ENCODE results near the gene HERC2. TPM values are rescaled to one million over a fixed set of nuclear protein-coding genes. Genes with fewer than 3 reads are reported as not detected.
A peak's percentile ranks its signal among the peaks of the same experiment; 100 is the strongest.

HERC2 gene
- total and polyA plus RNA-seq, 2 of the 8 experiments (the other 6 are each of a cell fraction or from before 2014, with no cell fraction given), result 83.0 to 88.7 TPM

GRCh38 chr15:28098766-28099554 is 223.0 kb downstream of the HERC2 start, which contains the start of gene OCA2:
OCA2 (minus strand) TSS chr15:28099315; CDS start chr15:28081874, 17,441 bp downstream.
- H3K79me2 ChIP-seq (ENCODE audit: control insufficient read depth in 1 of 2, insufficient read depth in 2 of 2, low read length in 2 of 2), result no peaks in the 10 kb centered on the region
- H4K91ac ChIP-seq (replicated peaks; ENCODE audit: insufficient read length, low read length), result no peak within 1 kb of the TSS
- peaks cover 39% of the 10 kb centered on the region for H3K23me2 ChIP-seq (ENCODE audit: low read depth, low read length)
- H4K5ac ChIP-seq (ENCODE audit: insufficient read length, low read depth, low read length), result no peak within 1 kb of the TSS
- CTCF ChIA-PET (ENCODE audit: partially characterized antibody), result interaction anchor here (0.8 to 3.8 kb wide), 10 partner anchors 8 to 1125 kb away, joined by 3 to 16 read pairs (median 6); no protein-coding TSS in a partner anchor
- peaks cover 0 to 17% of the 10 kb centered on the region in 2 experiments for H4K20me1 ChIP-seq (replicated peaks in 1 of 2; ENCODE audit: control insufficient read depth in 1 of 2, insufficient read depth in 2 of 2, low read length in 2 of 2)
- H3K36me3 ChIP-seq (ENCODE audit: control insufficient read depth in 2 of 4, insufficient read depth in 4 of 4, low read length in 3 of 4), result peaks cover 0 to 3% (median 0%) of the 10 kb centered on the region in 4 experiments; a peak in 1 of 8 replicates
- H2BK15ac ChIP-seq (ENCODE audit: low read length), result peak within 1 kb of the TSS; percentile 92; the same call in 1 of the 2 replicates
- WGBS, 2 experiments (ENCODE audit: extremely low coverage in 1 of 2, insufficient coverage in 1 of 2, insufficient read length in 1 of 2, insufficient replicate concordance in 2 of 2, low coverage in 1 of 2, low lambda C conversion rate in 2 of 2, missing lambda C conversion rate in 1 of 2), result 9% methylated on average over 23 of the region's 52 CpGs; no CpG with 5 or more reads in 1 of the 2 experiments
- peak within 1 kb of the TSS; percentile 70 to 78 for H3K4me2 ChIP-seq (ENCODE audit: insufficient read depth in 1 of 2, low read depth in 2 of 2, low read length in 2 of 2)
- H2BK12ac ChIP-seq (ENCODE audit: low read depth, low read length), result peak within 1 kb of the TSS; percentile 44; the same call in 1 of the 2 replicates
- H2BK120ac ChIP-seq (replicated peaks; ENCODE audit: low read depth, low read length), result no peak within 1 kb of the TSS
- H2AK5ac ChIP-seq (ENCODE audit: low read depth, low read length), result 0 out of 2 replicates have a peak within 1 kb of the TSS, but pooled peaks have one; percentile 40
- no peaks in the 10 kb centered on the region for H3K9me3 ChIP-seq (ENCODE audit: insufficient read depth in 2 of 2, low read depth in 1 of 2, low read length in 1 of 2)
- peak within 1 kb of the TSS; percentile 16 to 54 (median 34); a peak in 6 of 8 replicates for H3K4me3 ChIP-seq (ENCODE audit: extremely low read depth in 1 of 4, insufficient read depth in 2 of 4, low read depth in 3 of 4, low read length in 4 of 4)
- H3K9ac ChIP-seq (replicated peaks in 1 of 4; ENCODE audit: extremely low read depth in 1 of 4, low read depth in 3 of 4, low read length in 3 of 4), result no peak within 1 kb of the TSS; a peak in 1 of 7 replicates
- peak within 1 kb of the TSS; percentile 51 for H3K56ac ChIP-seq (replicated peaks; ENCODE audit: insufficient read length, low read depth, low read length)
- H3K14ac ChIP-seq (ENCODE audit: insufficient read length), result no peak within 1 kb of the TSS
- H2AFZ ChIP-seq (ENCODE audit: low read length), result 0 out of 2 replicates have a peak within 1 kb of the TSS, but pooled peaks have one; percentile 19
- H2BK20ac ChIP-seq (ENCODE audit: low read length), result peak within 1 kb of the TSS; percentile 96; the same call in 1 of the 2 replicates
- no peaks in the 10 kb centered on the region; the same call in 1 of the 2 replicates for H3K79me1 ChIP-seq (ENCODE audit: low read depth, low read length)
- H4K8ac ChIP-seq (ENCODE audit: extremely low read depth, insufficient read depth, low read length), result no peak within 1 kb of the TSS
- FAIRE-seq (no peak), DNase-seq (ENCODE audit: low read depth in 1 of 2, low spot score in 2 of 2) (peak in 1 of 2 experiments; percentile 99)
- H2BK5ac ChIP-seq (ENCODE audit: low read depth, low read length), result no peak within 1 kb of the TSS
- POLR2A ChIA-PET (ENCODE audit: partially characterized antibody), result no interaction called here
- H3K18ac ChIP-seq (ENCODE audit: extremely low read depth, low read length), result no peak within 1 kb of the TSS; the same call in 1 of the 2 replicates
- peaks cover 38 to 82% (median 70%) of the 10 kb centered on the region in 4 experiments for H3K27me3 ChIP-seq (replicated peaks in 1 of 4; ENCODE audit: control insufficient read depth in 3 of 4, extremely low read depth in 1 of 4, insufficient read depth in 3 of 4, low read length in 3 of 4)
- peaks cover 0 to 26% (median 10%) of the 10 kb centered on the region in 4 experiments; a peak in 6 of 7 replicates for H3K4me1 ChIP-seq (replicated peaks in 1 of 4; ENCODE audit: control insufficient read depth in 3 of 4, insufficient read depth in 4 of 4, low read length in 3 of 4)
- H3K27ac ChIP-seq (ENCODE audit: low read depth, low read length), result no peak within 1 kb of the TSS
- H3K4ac ChIP-seq (replicated peaks; ENCODE audit: insufficient read length, low read depth, low read length), result no peak within 1 kb of the TSS
- H3K23ac ChIP-seq (ENCODE audit: insufficient read length), result no peak within 1 kb of the TSS
- TF ChIP-seq ASH2L (IDR thresholded peaks at IDR 0.05; ENCODE audit: low read length) (peak; percentile 57), E2F6 (IDR thresholded peaks at IDR 0.05) (peak; percentile 89), RBBP5 (IDR thresholded peaks at IDR 0.05; ENCODE audit: borderline replicate concordance, low read depth, low read length) (0 out of 2 replicates have a peak, but pooled peaks have one; percentile 60), CTCF (IDR thresholded peaks at IDR 0.05; ENCODE audit: control extremely low read depth in 1 of 3, insufficient read depth in 1 of 3, low read depth in 1 of 3, low read length in 3 of 3) (peak in 2 of 3 experiments; percentile 34 to 42; a peak in 3 of 4 replicates), RAD21 (IDR thresholded peaks at IDR 0.05 in 1 of 2, conservative IDR thresholded peaks at IDR 0.05 in 1 of 2; ENCODE audit: low read depth in 2 of 2, low read length in 2 of 2) (peak in 1 of 2 experiments; percentile 31; a peak in 2 of 4 replicates), HDAC6 (IDR thresholded peaks at IDR 0.05; ENCODE audit: low read depth, low read length) (no peak)
